ENCODE measurements around the gene SOX4. TPM values are rescaled to one million over a fixed set of nuclear protein-coding genes. Genes with fewer than 3 reads are reported as not detected.

The SOX4 gene
- total and polyA plus RNA-seq, 2 donors = 6.3 to 71.0 TPM

GRCh38 chr6:21613809-21614208 lies 20.3 kb downstream of the SOX4 start:
- no peak overlapping the region for H3K4me3 ChIP-seq (ENCODE audit: low read depth, low read length)
- H3K4me1 ChIP-seq (ENCODE audit: insufficient read depth) = no peaks in the 10 kb centered on the region
- H3K27ac ChIP-seq (ENCODE audit: low read depth) = no peak overlapping the region
- no peaks in the 10 kb centered on the region for H3K36me3 ChIP-seq (ENCODE audit: insufficient read depth)
- WGBS = 67% methylated on average over 2 of the region's 2 CpGs
- DNase-seq (ENCODE audit: extremely low spot score) = no peak

- H3K4me3 ChIP-seq (ENCODE audit: low read depth, low read length) = no peak overlapping the region
- H3K36me3 ChIP-seq (ENCODE audit: insufficient read depth) = no peaks in the 10 kb centered on the region
- DNase-seq (ENCODE audit: extremely low spot score) = no peak
- H3K27ac ChIP-seq (ENCODE audit: low read depth) = no peak overlapping the region
- H3K4me1 ChIP-seq (ENCODE audit: insufficient read depth) = no peaks in the 10 kb centered on the region
- WGBS = 90% methylated on average over 4 of the region's 4 CpGs
These were observed 20.7 kb downstream of the SOX4 start for GRCh38 chr6:21614226-21614625.

- 66% methylated on average over 3 of the region's 3 CpGs for WGBS
- H3K4me1 ChIP-seq (ENCODE audit: insufficient read depth) = no peaks in the 10 kb centered on the region
- no peak for DNase-seq (ENCODE audit: extremely low spot score)
- H3K4me3 ChIP-seq (ENCODE audit: low read depth, low read length) = no peak overlapping the region
- no peaks in the 10 kb centered on the region for H3K36me3 ChIP-seq (ENCODE audit: insufficient read depth)
- H3K27ac ChIP-seq (ENCODE audit: low read depth) = no peak overlapping the region
These were observed 22.0 kb downstream of the SOX4 start for GRCh38 chr6:21615504-21615903.

GRCh38 chr6:21616005-21616404 lies 22.5 kb downstream of the SOX4 start:
- 72% methylated on average over 5 of the region's 5 CpGs for WGBS
- no peaks in the 10 kb centered on the region for H3K36me3 ChIP-seq (ENCODE audit: insufficient read depth)
- no peak overlapping the region for H3K4me3 ChIP-seq (ENCODE audit: low read depth, low read length)
- H3K27ac ChIP-seq (ENCODE audit: low read depth) = no peak overlapping the region
- DNase-seq (ENCODE audit: extremely low spot score) = no peak
- H3K4me1 ChIP-seq (ENCODE audit: insufficient read depth) = no peaks in the 10 kb centered on the region

GRCh38 chr6:21625642-21626041 lies 32.1 kb downstream of the SOX4 start:
- DNase-seq (ENCODE audit: extremely low spot score) = no peak
- no peaks in the 10 kb centered on the region for H3K4me1 ChIP-seq (ENCODE audit: insufficient read depth)
- H3K4me3 ChIP-seq (ENCODE audit: low read depth, low read length) = no peak overlapping the region
- H3K27ac ChIP-seq (ENCODE audit: low read depth) = no peak overlapping the region
- 82% methylated on average over 7 of the region's 7 CpGs for WGBS
- no peaks in the 10 kb centered on the region for H3K36me3 ChIP-seq (ENCODE audit: insufficient read depth)

- Histone ChIP-seq H3K4me3 (ENCODE audit: low read depth, low read length) (no peak overlapping the region), H3K36me3 (ENCODE audit: insufficient read depth) (no peaks in the 10 kb centered on the region), H3K4me1 (ENCODE audit: insufficient read depth) (no peaks in the 10 kb centered on the region), H3K27ac (ENCODE audit: low read depth) (no peak overlapping the region)
- 67% methylated on average over 1 of the region's 1 CpG for WGBS
- DNase-seq (ENCODE audit: extremely low spot score) = no peak
These were observed 33.2 kb downstream of the SOX4 start for GRCh38 chr6:21626756-21627155.

GRCh38 chr6:21628160-21628559 lies 34.6 kb downstream of the SOX4 start:
- H3K36me3 ChIP-seq (ENCODE audit: insufficient read depth) = no peaks in the 10 kb centered on the region
- DNase-seq (ENCODE audit: extremely low spot score) = no peak
- no peak overlapping the region for H3K27ac ChIP-seq (ENCODE audit: low read depth)
- H3K4me1 ChIP-seq (ENCODE audit: insufficient read depth) = no peaks in the 10 kb centered on the region
- 91% methylated on average over 4 of the region's 4 CpGs for WGBS
- H3K4me3 ChIP-seq (ENCODE audit: low read depth, low read length) = no peak overlapping the region

- no peak for DNase-seq (ENCODE audit: extremely low spot score)
- Histone ChIP-seq H3K4me1 (ENCODE audit: insufficient read depth) (no peaks in the 10 kb centered on the region), H3K36me3 (ENCODE audit: insufficient read depth) (no peaks in the 10 kb centered on the region), H3K4me3 (ENCODE audit: low read depth, low read length) (no peak overlapping the region), H3K27ac (ENCODE audit: low read depth) (no peak overlapping the region)
- WGBS = 96% methylated on average over 9 of the region's 9 CpGs
These were observed 40.1 kb downstream of the SOX4 start for GRCh38 chr6:21633511-21634109.

GRCh38 chr6:21634582-21634981 lies 41.0 kb downstream of the SOX4 start:
- no peaks in the 10 kb centered on the region for H3K36me3 ChIP-seq (ENCODE audit: insufficient read depth)
- no peaks in the 10 kb centered on the region for H3K4me1 ChIP-seq (ENCODE audit: insufficient read depth)
- WGBS = 36% methylated on average over 4 of the region's 4 CpGs

GRCh38 chr6:21636876-21637275 lies 43.3 kb downstream of the SOX4 start:
- Histone ChIP-seq H3K27ac (ENCODE audit: low read depth) (no peak overlapping the region), H3K4me3 (ENCODE audit: low read depth, low read length) (no peak overlapping the region), H3K36me3 (ENCODE audit: insufficient read depth) (no peaks in the 10 kb centered on the region), H3K4me1 (ENCODE audit: insufficient read depth) (no peaks in the 10 kb centered on the region)
- DNase-seq (ENCODE audit: extremely low spot score) = no peak

More at GRCh38 chr6:21634582-21634981, 41.0 kb downstream of the SOX4 start:
- no peak for DNase-seq (ENCODE audit: extremely low spot score)
- Histone ChIP-seq H3K4me3 (ENCODE audit: low read depth, low read length) (no peak overlapping the region), H3K27ac (ENCODE audit: low read depth) (no peak overlapping the region)

- Histone ChIP-seq H3K36me3 (ENCODE audit: insufficient read depth) (no peaks in the 10 kb centered on the region), H3K27ac (ENCODE audit: low read depth) (no peak overlapping the region), H3K4me1 (ENCODE audit: insufficient read depth) (no peaks in the 10 kb centered on the region), H3K4me3 (ENCODE audit: low read depth, low read length) (no peak overlapping the region)
- DNase-seq (ENCODE audit: extremely low spot score) = no peak
- 80% methylated on average over 5 of the region's 5 CpGs for WGBS
These were observed 45.8 kb downstream of the SOX4 start for GRCh38 chr6:21639316-21639715.

Small RNAs within 50 kb of the gene (small RNA-seq; reads per million reads assigned to genes)
- gene BOLA2P3 = not detected

Data from urinary bladder (tissue), 4 donors.